Esophagus muscularis mucosa (tissue), 4 donors: ENCODE measurements around the gene FAM228A.

Experiments
- CTCF ChIP-seq, 3 experiments: fragments of 200-600 bp in 2 of 3; fragments of 450-650 bp in 1 of 3; sonication (generic) in 2 of 3; IDR thresholded peaks; one replicate each; pipeline ENCODE4 v1.5.1; 2017 to 2019; ENCODE audit warnings: antibody characterized with exemption in 3 of 3, mild to moderate bottlenecking in 2 of 3, moderate library complexity in 1 of 3
- EP300 ChIP-seq: sonication (generic); formaldehyde crosslinking; IDR thresholded peaks from one replicate; pipeline ENCODE4 v1.6.1; 2017; ENCODE audit warnings: antibody characterized with exemption
- POLR2A ChIP-seq: fragments of 450-650 bp; IDR thresholded peaks from one replicate; pipeline ENCODE4 v1.6.1; 2017; ENCODE audit warnings: antibody characterized with exemption, moderate library complexity, mild to moderate bottlenecking, low read depth

DNA sequence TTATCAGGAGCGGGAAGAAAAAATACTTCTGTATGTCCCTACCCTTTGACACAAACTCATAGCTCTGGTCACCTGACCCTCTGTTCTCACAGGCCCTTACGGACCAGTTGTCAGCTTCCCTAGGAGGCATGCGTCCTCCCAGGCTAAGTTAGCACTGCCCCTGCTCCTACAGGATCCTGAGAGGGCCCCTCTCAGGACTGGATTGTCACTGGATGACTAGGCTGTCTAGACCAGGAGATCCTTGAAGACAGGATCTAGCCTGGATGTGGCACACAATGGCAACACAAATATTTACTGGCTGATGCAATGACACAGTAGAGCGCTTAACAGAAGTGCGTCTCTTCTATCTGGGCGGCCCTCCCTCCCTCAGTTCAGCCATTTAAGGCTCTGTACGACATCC lies 7.7 kb downstream of the FAM228A start:
- TF ChIP-seq POLR2A (no peak), CTCF (IDR thresholded peaks at IDR 0.05) (no peak), EP300 (no peak)
